GM23338 (cell line): Measurements from ENCODE around the gene BCAP31. TPM values are rescaled to one million over a fixed set of nuclear protein-coding genes. Genes with fewer than 3 reads are reported as not detected.

Source experiments
- ATAC-seq: fragments of 200-7000 bp; cut with Tn5 transposase; 3 replicates; pipeline ENCODE4 v1.9.1; 2020
- DNase-seq: peaks from one replicate; pipeline ENCODE4 v3.0.0-alpha.2; 2015; ENCODE audit warnings: low spot score
- H2AFZ ChIP-seq: fragments of 200-600 bp; sonication (generic); 2 replicates; pipeline ENCODE4 v1.8.0; 2016; ENCODE audit warnings: antibody characterized with exemption, mild to moderate bottlenecking, moderate library complexity
- H3F3A ChIP-seq: fragments of 200-600 bp; sonication (generic); replicated peaks from 2 replicates; pipeline ENCODE4 v1.8.0; 2017; ENCODE audit warnings: antibody characterized with exemption, mixed run types, low read depth
- H3K27ac ChIP-seq: fragments of 200-600 bp; sonication (generic); 2 replicates; pipeline ENCODE4 v1.6.1; 2016; ENCODE audit warnings: low read depth
- H3K27me3 ChIP-seq: fragments of 200-600 bp; sonication (generic); 2 replicates; pipeline ENCODE4 v1.8.0; 2016; ENCODE audit warnings: mild to moderate bottlenecking, mixed run types, moderate library complexity; ENCODE audit not compliant: insufficient read depth
- H3K36me3 ChIP-seq: fragments of 200-600 bp; sonication (generic); 2 replicates; pipeline ENCODE4 v1.8.0; 2016; ENCODE audit warnings: mild to moderate bottlenecking; ENCODE audit not compliant: insufficient read depth
- H3K4me1 ChIP-seq: fragments of 200-600 bp; sonication (generic); 2 replicates; pipeline ENCODE4 v1.8.0; 2016; ENCODE audit warnings: mild to moderate bottlenecking, moderate library complexity; ENCODE audit not compliant: insufficient read depth
- H3K4me2 ChIP-seq: fragments of 200-600 bp; sonication (generic); 2 replicates; pipeline ENCODE4 v1.7.1; 2017; ENCODE audit warnings: mixed run types
- H3K4me3 ChIP-seq: fragments of 200-600 bp; sonication (generic); 2 replicates; pipeline ENCODE4 v1.6.1; 2016; ENCODE audit warnings: mixed run types
- H3K79me2 ChIP-seq: fragments of 200-600 bp; sonication (generic); replicated peaks from 2 replicates; pipeline ENCODE4 v1.8.0; 2017; ENCODE audit warnings: mild to moderate bottlenecking; ENCODE audit not compliant: insufficient read depth
- H3K9me2 ChIP-seq: fragments of 200-600 bp; sonication (generic); 2 replicates; pipeline ENCODE4 v1.8.0; 2017; ENCODE audit not compliant: insufficient read depth
- H4K20me1 ChIP-seq: fragments of 200-600 bp; sonication (generic); replicated peaks from 2 replicates; pipeline ENCODE4 v1.8.0; 2017; ENCODE audit warnings: mild to moderate bottlenecking; ENCODE audit not compliant: insufficient read depth
- H3K27ac Mint-ChIP-seq: 2 replicates; pipeline ENCODE4 v1.8.0; 2020; ENCODE audit warnings: inconsistent platforms, mild to moderate bottlenecking, moderate library complexity, mixed read lengths
- H3K27me3 Mint-ChIP-seq: 3 replicates; pipeline ENCODE4 v1.8.0; 2022; ENCODE audit warnings: low read depth, mild to moderate bottlenecking, moderate library complexity, mixed read lengths, inconsistent platforms; ENCODE audit not compliant: insufficient read depth, poor library complexity
- H3K36me3 Mint-ChIP-seq: 3 replicates; pipeline ENCODE4 v1.8.0; 2021; ENCODE audit warnings: low read depth, mild to moderate bottlenecking, inconsistent platforms, moderate library complexity, mixed read lengths
- H3K4me1 Mint-ChIP-seq: 3 replicates; pipeline ENCODE4 v1.8.0; 2020; ENCODE audit warnings: mild to moderate bottlenecking, inconsistent platforms, mixed read lengths
- H3K4me3 Mint-ChIP-seq: 3 replicates; pipeline ENCODE4 v1.8.0; 2021; ENCODE audit warnings: moderate library complexity, mild to moderate bottlenecking, inconsistent platforms, mixed read lengths
- H3K9me3 Mint-ChIP-seq: 3 replicates; pipeline ENCODE4 v1.8.0; 2020; ENCODE audit warnings: moderate library complexity, mild to moderate bottlenecking, inconsistent platforms, mixed read lengths
- CREB1 ChIP-seq: fragments of 250-450 bp; sonication (Bioruptor Pico); IDR thresholded peaks from 2 replicates; pipeline ENCODE4 v1.5.0; 2020; ENCODE audit warnings: low read depth, mild to moderate bottlenecking, moderate library complexity
- EZH2 ChIP-seq: fragments of 200-600 bp; sonication (generic); IDR thresholded peaks from one replicate; pipeline ENCODE4 v1.8.0; 2017; ENCODE audit warnings: antibody characterized with exemption, mild to moderate bottlenecking, low read depth; ENCODE audit not compliant: unreplicated experiment
- NANOG ChIP-seq: IDR thresholded peaks from 2 replicates; pipeline ENCODE4 v1.6.1; 2016; ENCODE audit warnings: antibody characterized with exemption, borderline replicate concordance
- POLR2AphosphoS5 ChIP-seq: IDR thresholded peaks from 2 replicates; pipeline ENCODE4 v1.6.1; 2016; ENCODE audit warnings: antibody characterized with exemption, low read depth
- STAT1 ChIP-seq: IDR thresholded peaks from one replicate; pipeline ENCODE4 v1.6.1; 2016; ENCODE audit warnings: antibody characterized with exemption; ENCODE audit not compliant: unreplicated experiment
- ZNF114 ChIP-seq: fragments of 250-450 bp; sonication (Bioruptor Pico); IDR thresholded peaks from 2 replicates; pipeline ENCODE4 v1.5.0; 2020; ENCODE audit warnings: mild to moderate bottlenecking, moderate library complexity
- ZNF331 ChIP-seq: fragments of 250-450 bp; sonication (Bioruptor Pico); IDR thresholded peaks from 2 replicates; pipeline ENCODE4 v1.5.0; 2020; ENCODE audit warnings: low read depth, mild to moderate bottlenecking, moderate library complexity
- polyA plus RNA-seq: library from polyadenylated mRNA; unstranded; fragments of >200 nt; fragmentation: Nextera tagmentation; extraction: Ambion mirVana; gene quantifications from 2 replicates; pipeline ENCODE4 v1.2.1, GENCODE V29; 2016
- total RNA-seq: library from RNA; depleted of rRNA; stranded (reverse); fragments of >200 nt; shearing (Covaris generic); gene quantifications from 2 replicates; pipeline ENCODE4 v1.2.3, GENCODE V29; 2014
- TF ChIP-seq, protein P1 (sequence below): IDR thresholded peaks from one replicate; pipeline ENCODE4 v1.6.1; 2018; ENCODE audit warnings: antibody characterized with exemption; ENCODE audit not compliant: unreplicated experiment
- TF ChIP-seq, protein P2 (sequence below), 2 experiments: fragments of 200-600 bp in 1 of 2; sonication (generic) in 1 of 2; conservative IDR thresholded peaks; 2 replicates each; pipeline versions ENCODE4 v1.5.1 to v1.6.1; 2016 to 2017; ENCODE audit warnings: antibody characterized with exemption in 2 of 2, low read depth in 2 of 2, mild to moderate bottlenecking in 2 of 2, moderate library complexity in 1 of 2

BCAP31 gene
- total and polyA plus RNA-seq, 2 experiments from 2014 or later = 85.0 to 145 TPM

DNA sequence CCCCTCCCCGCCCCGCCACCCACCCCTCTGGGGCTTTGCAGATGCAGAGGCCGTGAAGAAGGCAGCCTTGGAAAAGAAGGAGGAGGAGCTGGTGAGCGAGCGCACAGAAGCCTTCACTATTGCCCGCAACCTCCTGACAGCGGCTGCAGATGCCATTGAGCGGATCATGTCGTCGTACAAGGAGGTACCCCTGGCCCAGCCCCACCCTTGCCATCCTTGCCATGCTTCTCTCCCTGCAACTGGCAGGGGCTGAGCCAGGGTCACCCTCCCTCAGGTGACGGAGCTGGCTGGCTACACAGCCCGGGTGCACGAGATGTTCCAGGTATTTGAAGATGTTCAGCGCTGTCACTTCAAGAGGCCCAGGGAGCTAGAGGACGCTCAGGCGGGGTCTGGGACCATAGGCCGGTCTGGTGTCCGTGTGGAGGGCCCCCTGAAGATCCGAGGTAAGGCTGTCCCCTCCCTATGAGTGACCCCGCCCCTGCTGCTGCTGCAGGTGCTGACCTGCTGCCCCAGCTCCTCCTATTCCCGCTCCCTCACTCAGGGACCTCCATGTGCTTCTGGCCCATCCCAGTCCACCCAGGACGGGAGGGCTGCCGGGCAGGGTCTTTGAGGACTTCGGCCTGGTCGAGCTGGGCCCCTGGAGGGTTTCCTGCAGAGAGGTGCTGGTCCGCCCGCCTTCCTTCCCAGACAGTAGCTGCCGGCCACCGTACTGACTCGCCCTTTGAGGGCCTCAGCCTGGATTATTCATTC, 12.1 kb upstream of the BCAP31 start (continued):
- TF ChIP-seq, protein P1, sequence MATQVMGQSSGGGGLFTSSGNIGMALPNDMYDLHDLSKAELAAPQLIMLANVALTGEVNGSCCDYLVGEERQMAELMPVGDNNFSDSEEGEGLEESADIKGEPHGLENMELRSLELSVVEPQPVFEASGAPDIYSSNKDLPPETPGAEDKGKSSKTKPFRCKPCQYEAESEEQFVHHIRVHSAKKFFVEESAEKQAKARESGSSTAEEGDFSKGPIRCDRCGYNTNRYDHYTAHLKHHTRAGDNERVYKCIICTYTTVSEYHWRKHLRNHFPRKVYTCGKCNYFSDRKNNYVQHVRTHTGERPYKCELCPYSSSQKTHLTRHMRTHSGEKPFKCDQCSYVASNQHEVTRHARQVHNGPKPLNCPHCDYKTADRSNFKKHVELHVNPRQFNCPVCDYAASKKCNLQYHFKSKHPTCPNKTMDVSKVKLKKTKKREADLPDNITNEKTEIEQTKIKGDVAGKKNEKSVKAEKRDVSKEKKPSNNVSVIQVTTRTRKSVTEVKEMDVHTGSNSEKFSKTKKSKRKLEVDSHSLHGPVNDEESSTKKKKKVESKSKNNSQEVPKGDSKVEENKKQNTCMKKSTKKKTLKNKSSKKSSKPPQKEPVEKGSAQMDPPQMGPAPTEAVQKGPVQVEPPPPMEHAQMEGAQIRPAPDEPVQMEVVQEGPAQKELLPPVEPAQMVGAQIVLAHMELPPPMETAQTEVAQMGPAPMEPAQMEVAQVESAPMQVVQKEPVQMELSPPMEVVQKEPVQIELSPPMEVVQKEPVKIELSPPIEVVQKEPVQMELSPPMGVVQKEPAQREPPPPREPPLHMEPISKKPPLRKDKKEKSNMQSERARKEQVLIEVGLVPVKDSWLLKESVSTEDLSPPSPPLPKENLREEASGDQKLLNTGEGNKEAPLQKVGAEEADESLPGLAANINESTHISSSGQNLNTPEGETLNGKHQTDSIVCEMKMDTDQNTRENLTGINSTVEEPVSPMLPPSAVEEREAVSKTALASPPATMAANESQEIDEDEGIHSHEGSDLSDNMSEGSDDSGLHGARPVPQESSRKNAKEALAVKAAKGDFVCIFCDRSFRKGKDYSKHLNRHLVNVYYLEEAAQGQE = no peak
- TF ChIP-seq, protein P2, sequence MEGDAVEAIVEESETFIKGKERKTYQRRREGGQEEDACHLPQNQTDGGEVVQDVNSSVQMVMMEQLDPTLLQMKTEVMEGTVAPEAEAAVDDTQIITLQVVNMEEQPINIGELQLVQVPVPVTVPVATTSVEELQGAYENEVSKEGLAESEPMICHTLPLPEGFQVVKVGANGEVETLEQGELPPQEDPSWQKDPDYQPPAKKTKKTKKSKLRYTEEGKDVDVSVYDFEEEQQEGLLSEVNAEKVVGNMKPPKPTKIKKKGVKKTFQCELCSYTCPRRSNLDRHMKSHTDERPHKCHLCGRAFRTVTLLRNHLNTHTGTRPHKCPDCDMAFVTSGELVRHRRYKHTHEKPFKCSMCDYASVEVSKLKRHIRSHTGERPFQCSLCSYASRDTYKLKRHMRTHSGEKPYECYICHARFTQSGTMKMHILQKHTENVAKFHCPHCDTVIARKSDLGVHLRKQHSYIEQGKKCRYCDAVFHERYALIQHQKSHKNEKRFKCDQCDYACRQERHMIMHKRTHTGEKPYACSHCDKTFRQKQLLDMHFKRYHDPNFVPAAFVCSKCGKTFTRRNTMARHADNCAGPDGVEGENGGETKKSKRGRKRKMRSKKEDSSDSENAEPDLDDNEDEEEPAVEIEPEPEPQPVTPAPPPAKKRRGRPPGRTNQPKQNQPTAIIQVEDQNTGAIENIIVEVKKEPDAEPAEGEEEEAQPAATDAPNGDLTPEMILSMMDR (conservative IDR thresholded peaks at IDR 0.05; ENCODE audit: low read depth in 2 of 2) = no peak
- TF ChIP-seq ZNF331 (CRISPR knock-in tag) (no peak), EZH2 (no peak), NANOG (no peak), STAT1 (no peak), POLR2AphosphoS5 (no peak), ZNF114 (CRISPR knock-in tag) (no peak)

DNA sequence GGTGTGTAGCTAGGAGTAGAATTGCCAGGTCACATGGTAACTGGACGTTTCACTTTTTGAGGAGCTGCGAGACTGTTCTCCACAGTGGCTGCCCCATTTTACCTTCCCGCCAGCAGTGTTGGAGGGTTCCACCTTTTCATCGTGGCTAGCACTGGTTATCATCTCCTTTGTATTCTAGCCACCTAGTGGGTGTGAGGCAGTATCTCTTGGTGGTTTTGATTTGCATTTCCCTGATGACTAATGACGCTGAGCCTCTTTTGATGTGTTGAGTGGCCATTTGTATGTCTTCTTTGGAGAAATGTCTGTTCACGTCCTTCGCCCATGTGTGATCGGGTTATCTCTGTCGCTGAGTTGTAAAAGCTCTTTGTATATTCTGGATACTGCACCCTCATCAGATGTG, 11.1 kb upstream of the BCAP31 start:
- H3F3A ChIP-seq = no peaks in the 10 kb centered on the region
- H3K4me1 Mint-ChIP-seq = peaks cover 7% of the 10 kb centered on the region
- DNase-seq = peak; percentile 48
- no peaks in the 10 kb centered on the region for H3K36me3 ChIP-seq
- H3K27me3 Mint-ChIP-seq = peaks cover 5% of the 10 kb centered on the region
- H4K20me1 ChIP-seq = no peaks in the 10 kb centered on the region
- no peak overlapping the region for H3K27ac ChIP-seq
- peak; percentile 63 for ATAC-seq
- H3K4me3 ChIP-seq = no peak overlapping the region
- H2AFZ ChIP-seq = no peak overlapping the region
- peaks cover 9% of the 10 kb centered on the region; the same call in 1 of the 3 replicates for H3K36me3 Mint-ChIP-seq
- no peaks in the 10 kb centered on the region for H3K27me3 ChIP-seq
- no peaks in the 10 kb centered on the region for H3K9me2 ChIP-seq
- TF ChIP-seq CREB1 (no peak), EZH2 (no peak), POLR2AphosphoS5 (no peak)
- TF ChIP-seq, protein P2 (conservative IDR thresholded peaks at IDR 0.05; ENCODE audit: low read depth in 2 of 2) = 0 out of 4 replicates have a peak, but pooled peaks of 1 of the 2 experiments have one; percentile 15
- H3K9me3 Mint-ChIP-seq = peaks cover 2% of the 10 kb centered on the region; the same call in 1 of the 3 replicates
- no peaks in the 10 kb centered on the region for H3K4me1 ChIP-seq
- H3K79me2 ChIP-seq = no peaks in the 10 kb centered on the region
- H3K4me2 ChIP-seq = no peak overlapping the region
- H3K27ac Mint-ChIP-seq = no peak overlapping the region
- H3K4me3 Mint-ChIP-seq = no peak overlapping the region
